ENCODE data around the gene ARHGEF40.

Gene ARHGEF40

GRCh38 chr14:21070083-21070609 is at the start of gene ARHGEF40:
Gene ARHGEF40 (plus strand): TSS chr14:21070304. CDS start chr14:21070397, 93 bp downstream.
- DNase-seq: peak; percentile 44

- no peak for DNase-seq
Measured at GRCh38 chr14:21020977-21021545, 49.0 kb upstream of the ARHGEF40 start.

- no peak for DNase-seq
Measured at GRCh38 chr14:21022686-21023085, 47.4 kb upstream of the ARHGEF40 start.

GRCh38 chr14:21023174-21023573 is 46.9 kb upstream of the ARHGEF40 start:
- DNase-seq: no peak

GRCh38 chr14:21023817-21024584 is 46.1 kb upstream of the ARHGEF40 start:
- DNase-seq: peak; percentile 20

GRCh38 chr14:21024585-21025370 is 45.3 kb upstream of the ARHGEF40 start, which contains the start of gene NDRG2:
Gene NDRG2 (minus strand): TSS chr14:21025061. CDS start chr14:21023315, 1,746 bp downstream.
- peak; percentile 78 for DNase-seq

GRCh38 chr14:21025371-21026273 is 44.5 kb upstream of the ARHGEF40 start:
- DNase-seq: no peak

- no peak for DNase-seq
Measured at GRCh38 chr14:21026274-21026987, 43.7 kb upstream of the ARHGEF40 start.

GRCh38 chr14:21026988-21027315 is 43.2 kb upstream of the ARHGEF40 start:
- no peak for DNase-seq

GRCh38 chr14:21029917-21030316 is 40.2 kb upstream of the ARHGEF40 start, which contains the start of gene TPPP2:
Gene TPPP2 (plus strand): TSS chr14:21030217. CDS start chr14:21030582, 365 bp downstream.
- no peak for DNase-seq

GRCh38 chr14:21030531-21030930 is 39.6 kb upstream of the ARHGEF40 start:
- no peak for DNase-seq

GRCh38 chr14:21032326-21033132 is 37.6 kb upstream of the ARHGEF40 start:
- DNase-seq: no peak

GRCh38 chr14:21033133-21033698 is 36.9 kb upstream of the ARHGEF40 start:
- no peak for DNase-seq

GRCh38 chr14:21034707-21035106 is 35.4 kb upstream of the ARHGEF40 start, which contains the start of gene RNASE13:
Gene RNASE13 (minus strand): TSS chr14:21034807. CDS start chr14:21034288, 519 bp downstream.
- no peak for DNase-seq

- DNase-seq: no peak
Measured at GRCh38 chr14:21036751-21037150, 33.4 kb upstream of the ARHGEF40 start.

- no peak for DNase-seq
Measured at GRCh38 chr14:21037156-21037555, 32.9 kb upstream of the ARHGEF40 start.

GRCh38 chr14:21038441-21039422 is 31.4 kb upstream of the ARHGEF40 start:
- no peak for DNase-seq

- DNase-seq: no peak
Measured at GRCh38 chr14:21039585-21040369, 30.3 kb upstream of the ARHGEF40 start.

Measured in stimulated activated CD4-positive, alpha-beta T cell treated with anti-CD3 and anti-CD28 coated beads, Interleukin-15, amount 100 ng/mL, for 24 hours (primary cell).